DND-41 (cell line): ENCODE data around the gene DSN1.

ENCODE experiments used
- ATAC-seq: fragments of 200-7000 bp; cut with Tn5 transposase; 3 replicates; pipeline ENCODE4 v1.9.1; 2021; ENCODE audit warnings: low read depth; ENCODE audit not compliant: insufficient read depth
- DNase-seq: peaks from one replicate; pipeline ENCODE4 v3.0.0-alpha.2; 2020
- H2AFZ ChIP-seq: 2 replicates; pipeline ENCODE4 v1.6.0; 2012; ENCODE audit warnings: low read depth, low read length
- H3K27ac ChIP-seq: 2 replicates; pipeline ENCODE4 v1.5.1; 2012; ENCODE audit warnings: low read length, inconsistent platforms
- H3K27me3 ChIP-seq: fragments of 200-600 bp; sonication (generic); 2 replicates; pipeline ENCODE4 v1.6.0; 2012; ENCODE audit warnings: low read length, mild to moderate bottlenecking, inconsistent platforms; ENCODE audit not compliant: insufficient read depth, poor library complexity
- H3K36me3 ChIP-seq: 2 replicates; pipeline ENCODE4 v1.5.1; 2012; ENCODE audit warnings: low read length, inconsistent platforms; ENCODE audit not compliant: insufficient read depth
- H3K4me1 ChIP-seq: 2 replicates; pipeline ENCODE4 v1.5.1; 2012; ENCODE audit warnings: mild to moderate bottlenecking, low read length; ENCODE audit not compliant: insufficient read depth
- H3K4me2 ChIP-seq: 2 replicates; pipeline ENCODE4 v1.6.0; 2012; ENCODE audit warnings: mild to moderate bottlenecking, moderate library complexity, low read length, inconsistent platforms; ENCODE audit not compliant: insufficient read depth
- H3K4me3 ChIP-seq, 2 experiments: fragments of 200-600 bp in 1 of 2; shearing (Covaris generic) in 1 of 2; 2 replicates each; pipeline ENCODE4 v1.5.1; 2012 to 2016; ENCODE audit warnings: inconsistent platforms in 2 of 2, low read length in 2 of 2, mild to moderate bottlenecking in 2 of 2, low read depth in 1 of 2, moderate library complexity in 1 of 2
- H3K79me2 ChIP-seq: 2 replicates; pipeline ENCODE4 v1.6.0; 2012; ENCODE audit warnings: low read length, inconsistent platforms; ENCODE audit not compliant: insufficient read depth
- H3K9ac ChIP-seq: 2 replicates; pipeline ENCODE4 v1.6.0; 2012; ENCODE audit warnings: low read depth, mild to moderate bottlenecking, inconsistent platforms, low read length, moderate library complexity
- H3K9me3 ChIP-seq: 2 replicates; pipeline ENCODE4 v1.5.1; 2012; ENCODE audit warnings: low read length, moderate library complexity, mild to moderate bottlenecking, inconsistent platforms; ENCODE audit not compliant: insufficient read depth, severe bottlenecking
- H4K20me1 ChIP-seq: 2 replicates; pipeline ENCODE4 v1.6.0; 2012; ENCODE audit warnings: low read length; ENCODE audit not compliant: insufficient read depth
- EZH2 ChIP-seq: IDR thresholded peaks from 3 replicates; pipeline ENCODE4 v1.6.1; 2012; ENCODE audit warnings: borderline replicate concordance, low read depth, mild to moderate bottlenecking, moderate library complexity, low read length, inconsistent platforms; ENCODE audit not compliant: severe bottlenecking
- TF ChIP-seq, protein P1 (sequence below): IDR thresholded peaks from 2 replicates; pipeline ENCODE4 v1.5.1; 2012; ENCODE audit warnings: borderline replicate concordance, low read length, moderate library complexity, mild to moderate bottlenecking; ENCODE audit not compliant: poor library complexity, severe bottlenecking; ENCODE audit errors: extremely low read depth

The DSN1 gene

DNA sequence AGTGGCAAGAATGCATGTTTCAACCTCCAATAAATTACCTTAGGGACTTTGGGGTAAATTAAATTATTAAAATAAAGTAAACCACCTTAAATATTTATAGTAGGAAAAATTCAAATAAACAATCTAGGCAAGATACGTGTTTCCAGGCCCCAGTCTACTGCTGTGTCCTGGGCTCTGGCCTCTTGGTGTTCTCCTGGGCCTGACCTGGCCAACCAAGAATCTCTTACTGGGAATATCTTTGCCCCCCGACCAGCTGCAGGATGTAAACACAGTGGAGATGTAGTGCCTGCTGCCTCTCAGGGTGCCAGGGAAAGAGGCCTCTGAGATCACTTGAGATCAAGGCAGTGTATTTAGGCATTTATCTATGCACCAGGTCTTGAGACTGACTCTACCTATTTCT lies 11.7 kb upstream of the DSN1 start:
- H3K4me2 ChIP-seq, result no peak overlapping the region
- H3K9ac ChIP-seq, result no peak overlapping the region
- H3K79me2 ChIP-seq, result no peaks in the 10 kb centered on the region
- TF ChIP-seq, protein P1, sequence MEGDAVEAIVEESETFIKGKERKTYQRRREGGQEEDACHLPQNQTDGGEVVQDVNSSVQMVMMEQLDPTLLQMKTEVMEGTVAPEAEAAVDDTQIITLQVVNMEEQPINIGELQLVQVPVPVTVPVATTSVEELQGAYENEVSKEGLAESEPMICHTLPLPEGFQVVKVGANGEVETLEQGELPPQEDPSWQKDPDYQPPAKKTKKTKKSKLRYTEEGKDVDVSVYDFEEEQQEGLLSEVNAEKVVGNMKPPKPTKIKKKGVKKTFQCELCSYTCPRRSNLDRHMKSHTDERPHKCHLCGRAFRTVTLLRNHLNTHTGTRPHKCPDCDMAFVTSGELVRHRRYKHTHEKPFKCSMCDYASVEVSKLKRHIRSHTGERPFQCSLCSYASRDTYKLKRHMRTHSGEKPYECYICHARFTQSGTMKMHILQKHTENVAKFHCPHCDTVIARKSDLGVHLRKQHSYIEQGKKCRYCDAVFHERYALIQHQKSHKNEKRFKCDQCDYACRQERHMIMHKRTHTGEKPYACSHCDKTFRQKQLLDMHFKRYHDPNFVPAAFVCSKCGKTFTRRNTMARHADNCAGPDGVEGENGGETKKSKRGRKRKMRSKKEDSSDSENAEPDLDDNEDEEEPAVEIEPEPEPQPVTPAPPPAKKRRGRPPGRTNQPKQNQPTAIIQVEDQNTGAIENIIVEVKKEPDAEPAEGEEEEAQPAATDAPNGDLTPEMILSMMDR, result no peak
- TF ChIP-seq EZH2, result no peak
- no peaks in the 10 kb centered on the region for H3K27me3 ChIP-seq
- no peak overlapping the region for H3K27ac ChIP-seq
- ATAC-seq, result no peak
- H3K9me3 ChIP-seq, result no peaks in the 10 kb centered on the region
- no peak overlapping the region for H3K4me3 ChIP-seq
- 0 out of 2 replicates have a peak, but pooled peaks cover 12% of the 10 kb centered on the region for H4K20me1 ChIP-seq
- no peak for DNase-seq
- no peaks in the 10 kb centered on the region for H3K4me1 ChIP-seq
- peaks cover 51% of the 10 kb centered on the region for H3K36me3 ChIP-seq
- H2AFZ ChIP-seq, result no peak overlapping the region

DNA sequence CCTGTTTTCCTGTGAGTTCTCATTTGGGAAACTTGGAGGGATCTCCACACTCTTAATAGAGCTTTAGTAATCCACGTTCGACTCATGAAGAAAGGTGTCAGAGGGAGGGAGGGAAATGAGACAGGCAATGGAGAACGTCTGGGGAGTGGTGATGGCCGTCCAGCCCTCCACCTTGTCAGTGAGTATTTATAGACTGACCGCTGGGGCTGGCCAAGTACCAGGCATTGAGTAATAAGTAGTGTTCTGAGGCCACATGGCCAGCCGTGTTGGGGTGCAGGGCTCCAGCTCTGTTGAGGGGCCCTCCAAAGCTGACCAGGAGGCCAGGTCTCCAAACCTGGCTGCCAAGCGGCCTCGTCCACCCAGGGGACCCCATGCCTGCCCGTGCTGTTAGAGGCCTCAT lies 11.3 kb upstream of the DSN1 start:
- H3K27ac ChIP-seq, result no peak overlapping the region

DNA sequence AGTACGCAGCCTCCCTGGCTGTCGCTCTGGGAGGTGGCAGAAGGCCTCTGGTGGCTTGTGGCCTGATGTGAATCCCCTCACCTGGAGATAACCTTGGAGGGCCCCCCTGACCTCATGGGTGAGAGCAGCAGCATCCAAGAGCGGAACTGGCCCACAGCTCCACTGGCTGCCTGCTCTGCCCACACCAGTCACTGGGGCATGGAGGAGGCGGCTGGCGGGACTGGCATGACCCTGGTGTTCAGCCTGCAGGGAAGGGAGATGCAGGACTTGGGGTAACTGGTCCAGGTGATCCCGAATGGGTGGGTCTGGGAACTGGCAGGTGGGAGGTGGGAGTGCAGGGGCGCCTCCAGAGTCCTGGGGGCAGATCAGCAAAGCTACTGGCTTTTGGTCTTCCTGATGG lies 10.6 kb upstream of the DSN1 start:
- no peaks in the 10 kb centered on the region for H3K79me2 ChIP-seq
- no peak overlapping the region for H3K27ac ChIP-seq
- no peak overlapping the region for H3K9ac ChIP-seq
- no peak for ATAC-seq
- no peak overlapping the region for H3K4me3 ChIP-seq
- no peaks in the 10 kb centered on the region for H3K4me1 ChIP-seq
- no peaks in the 10 kb centered on the region for H3K27me3 ChIP-seq
- no peak for DNase-seq
- no peak overlapping the region for H2AFZ ChIP-seq
- H3K4me2 ChIP-seq, result no peak overlapping the region
- TF ChIP-seq, protein P1, result no peak
- no peak for TF ChIP-seq EZH2
- H4K20me1 ChIP-seq, result peaks cover 12% of the 10 kb centered on the region; the same call in 1 of the 2 replicates
- H3K36me3 ChIP-seq, result peaks cover 50% of the 10 kb centered on the region
- no peaks in the 10 kb centered on the region for H3K9me3 ChIP-seq

More for the DNA sequence above, 11.3 kb upstream of the DSN1 start:
- Histone ChIP-seq H3K79me2 (no peaks in the 10 kb centered on the region), H2AFZ (no peak overlapping the region), H3K4me1 (no peaks in the 10 kb centered on the region), H3K9me3 (no peaks in the 10 kb centered on the region), H3K27me3 (no peaks in the 10 kb centered on the region), H3K4me3 (no peak overlapping the region), H3K9ac (no peak overlapping the region), H4K20me1 (0 out of 2 replicates have a peak, but pooled peaks cover 12% of the 10 kb centered on the region), H3K36me3 (peaks cover 51% of the 10 kb centered on the region), H3K4me2 (no peak overlapping the region)
- ATAC-seq (no peak), DNase-seq (no peak)
- TF ChIP-seq EZH2, result no peak
- TF ChIP-seq, protein P1, result no peak

DNA sequence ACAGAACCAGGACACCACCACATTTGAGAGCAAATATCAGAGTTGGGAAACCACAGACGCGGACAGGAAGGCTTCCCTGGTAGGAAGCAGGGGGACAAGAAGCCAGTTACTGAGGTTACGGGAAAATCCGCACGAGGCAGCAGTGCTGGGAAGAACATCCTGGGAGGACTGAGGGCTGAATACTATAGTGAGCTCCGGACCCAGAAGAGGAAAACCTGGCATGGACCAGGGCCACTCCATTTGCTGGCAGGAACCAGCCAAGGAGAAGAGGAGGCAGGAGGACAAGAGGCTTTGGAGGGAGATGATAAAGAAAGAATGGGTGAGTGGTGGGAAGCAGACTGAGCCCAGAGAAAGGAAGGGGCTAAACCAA lies 6.1 kb upstream of the DSN1 start:
- no peak overlapping the region for H3K4me2 ChIP-seq

More for the DNA sequence above, 6.1 kb upstream of the DSN1 start:
- no peak overlapping the region for H3K4me3 ChIP-seq
- H3K9me3 ChIP-seq, result no peaks in the 10 kb centered on the region
- H3K4me1 ChIP-seq, result no peaks in the 10 kb centered on the region
- no peaks in the 10 kb centered on the region for H3K27me3 ChIP-seq
- TF ChIP-seq EZH2, result no peak
- TF ChIP-seq, protein P1, result no peak
- no peaks in the 10 kb centered on the region for H3K79me2 ChIP-seq
- DNase-seq (no peak), ATAC-seq (0 out of 3 replicates have a peak, but pooled peaks have one; percentile 3)
- no peak overlapping the region for H3K27ac ChIP-seq
- no peak overlapping the region for H2AFZ ChIP-seq
- no peak overlapping the region for H3K9ac ChIP-seq
- H3K36me3 ChIP-seq, result peaks cover 19% of the 10 kb centered on the region
- H4K20me1 ChIP-seq, result peaks cover 4% of the 10 kb centered on the region; the same call in 1 of the 2 replicates
